Panc1 (cell line): ENCODE results near the gene DENND4B. TPM values are rescaled to one million over a fixed set of nuclear protein-coding genes. Genes with fewer than 3 reads are reported as not detected.
"Not testable (repeated sequence)": the region's sequence is repeated elsewhere in the genome, so short reads cannot be mapped to it uniquely, and the experiment has no call there.

Experiments used
- ATAC-seq: fragments of 200-7000 bp; cut with Tn5 transposase; 2 replicates; pipeline ENCODE4 v1.9.1; 2020; ENCODE audit warnings: mild to moderate bottlenecking, moderate library complexity
- BruUV-seq: library from RNA; stranded (reverse); fragments of 400-500 nt; replicated peaks from 2 replicates; lab custom pipeline; 2021; lab: Mats Ljungman, UMichigan
- CTCF ChIA-PET: fragments of 300-600 bp; sonication (Branson Sonifier 250); formaldehyde crosslinking; loops from one replicate; lab custom pipeline; 2022; ENCODE audit warnings: antibody characterized with exemption; lab: Charles Lee
- POLR2A ChIA-PET: fragments of 300-600 bp; sonication (Branson Sonifier 250); formaldehyde crosslinking; loops from one replicate; lab custom pipeline; 2022; ENCODE audit warnings: antibody characterized with exemption; lab: Charles Lee
- DNase-seq: peaks from one replicate; pipeline ENCODE4 v3.0.0-alpha.2; 2010; ENCODE audit warnings: low read depth, low spot score
- H3K27ac ChIP-seq: 2 replicates; pipeline ENCODE4 v1.5.1; 2011; ENCODE audit warnings: mild to moderate bottlenecking, low read length, inconsistent platforms
- H3K27me3 ChIP-seq: fragments of 200-500 bp; sonication (Bioruptor generic); 2 replicates; pipeline ENCODE4 v1.6.0; 2014; ENCODE audit warnings: low read length, inconsistent platforms; ENCODE audit not compliant: control insufficient read depth, insufficient read depth
- H3K36me3 ChIP-seq: fragments of 200-500 bp; sonication (Bioruptor generic); 2 replicates; pipeline ENCODE4 v1.5.1; 2014; ENCODE audit warnings: inconsistent platforms, mild to moderate bottlenecking, low read length, moderate library complexity; ENCODE audit not compliant: control insufficient read depth, insufficient read depth
- H3K4me1 ChIP-seq: 2 replicates; pipeline ENCODE4 v1.5.1; 2011; ENCODE audit warnings: inconsistent platforms, mild to moderate bottlenecking, low read length, moderate library complexity; ENCODE audit not compliant: control insufficient read depth, insufficient read depth
- H3K4me3 ChIP-seq, 2 experiments: 2 replicates each; pipeline ENCODE4 v1.5.1; 2011 to 2012; ENCODE audit warnings: low read depth in 2 of 2, low read length in 2 of 2, mild to moderate bottlenecking in 2 of 2, inconsistent platforms in 1 of 2, moderate library complexity in 1 of 2
- H3K9me3 ChIP-seq: fragments of 200-500 bp; sonication (Bioruptor generic); 2 replicates; pipeline ENCODE4 v1.5.1; 2014; ENCODE audit warnings: low read depth, mild to moderate bottlenecking, inconsistent platforms, low read length, moderate library complexity; ENCODE audit not compliant: control insufficient read depth, insufficient read depth
- POLR2AphosphoS5 ChIP-seq: IDR thresholded peaks from 2 replicates; pipeline ENCODE4 v1.6.1; 2012; ENCODE audit warnings: mild to moderate bottlenecking, low read depth, low read length, moderate library complexity
- SIN3A ChIP-seq: IDR thresholded peaks from 2 replicates; pipeline ENCODE4 v1.6.1; 2012; ENCODE audit warnings: low read depth, mild to moderate bottlenecking, low read length, moderate library complexity, borderline replicate concordance; ENCODE audit not compliant: insufficient read depth
- TCF7L2 ChIP-seq: IDR thresholded peaks from 2 replicates; pipeline ENCODE4 v1.6.1; 2011; ENCODE audit warnings: mild to moderate bottlenecking, low read depth, low read length, inconsistent platforms
- in situ Hi-C: cut with HindIII; loops from 2 replicates; pipeline ENCODE4 v1.10.0; 2016; ENCODE audit warnings: low sequenced_read_pairs, low pct_unique_long_range_greater_than_20kb
- intact Hi-C: fragments of 100-400 bp; cut with micrococcal nuclease; formaldehyde crosslinking; loops from one replicate; pipeline ENCODE4 v1.10.0; 2022; ENCODE audit not compliant: unreplicated experiment
- total RNA-seq: library from RNA; stranded (reverse); gene quantifications from one replicate; pipeline ENCODE4 v1.2.1, GENCODE V29; 2021; ENCODE audit not compliant: unreplicated experiment
- TF ChIP-seq, protein P1 (sequence below), 2 experiments: IDR thresholded peaks; 2 replicates each; pipeline ENCODE4 v1.6.1; 2011 to 2012; ENCODE audit warnings: low read depth in 2 of 2, control low read depth in 1 of 2, low read length in 1 of 2, mild to moderate bottlenecking in 1 of 2, moderate library complexity in 1 of 2; ENCODE audit not compliant: insufficient read depth in 1 of 2
- TF ChIP-seq, protein P2 (sequence below): fragments of 450-650 bp; IDR thresholded peaks from 2 replicates; pipeline ENCODE4 v1.5.1; 2017; ENCODE audit warnings: mild to moderate bottlenecking

Gene DENND4B
- total RNA-seq, 1 experiment from 2014 or later = 56.2 TPM

DNA sequence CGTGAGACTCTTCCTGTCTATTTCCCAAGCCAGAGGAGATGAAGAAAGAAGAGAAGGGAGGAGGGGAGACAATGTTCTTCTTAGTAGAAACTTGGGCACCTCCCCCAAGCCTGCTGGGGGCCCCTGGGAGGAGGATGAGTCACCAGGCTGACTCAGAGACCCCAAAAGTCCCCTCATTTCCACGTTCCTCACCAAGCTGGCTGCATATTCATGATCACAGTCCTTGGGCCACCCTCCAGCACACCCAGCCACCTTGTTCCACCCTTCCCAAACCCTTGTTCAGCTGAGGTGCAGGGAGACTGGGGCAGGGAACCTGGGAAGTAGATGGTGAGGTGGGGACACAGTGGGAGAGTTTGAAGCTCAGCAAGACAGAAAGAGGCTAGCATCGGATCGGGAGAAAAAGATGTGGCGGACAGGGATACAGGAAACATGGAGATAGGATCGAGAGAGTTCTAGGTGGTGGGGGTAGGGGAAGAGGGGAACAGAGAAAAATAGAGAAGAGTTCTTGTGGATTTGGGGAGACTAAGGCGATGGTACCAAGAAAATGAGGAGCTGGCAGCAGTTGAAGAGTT, 38.9 kb upstream of the DENND4B start:
- Histone ChIP-seq H3K27me3 (no peaks in the 10 kb centered on the region), H3K4me3 (peak overlapping the region; percentile 60 to 76), H3K4me1 (peaks cover 8% of the 10 kb centered on the region), H3K9me3 (no peaks in the 10 kb centered on the region), H3K27ac (peak overlapping the region; percentile 91), H3K36me3 (no peaks in the 10 kb centered on the region)
- ATAC-seq (no peak), DNase-seq (no peak)
- intact Hi-C loops = loop anchor here (5.0 kb wide), 1 partner anchor 308 kb away; the partner anchor contains the start of gene NPR1
- BruUV-seq = no TSS peak
- POLR2A ChIA-PET = interaction anchor here (0.8 kb wide), 1 partner anchor 18 kb away, joined by 3 read pairs; the partner anchor contains the start of gene CREB3L4
- CTCF ChIA-PET = no interaction called here
- TF ChIP-seq TCF7L2 (no peak), SIN3A (no peak), POLR2AphosphoS5 (no peak)
- TF ChIP-seq, protein P1, sequence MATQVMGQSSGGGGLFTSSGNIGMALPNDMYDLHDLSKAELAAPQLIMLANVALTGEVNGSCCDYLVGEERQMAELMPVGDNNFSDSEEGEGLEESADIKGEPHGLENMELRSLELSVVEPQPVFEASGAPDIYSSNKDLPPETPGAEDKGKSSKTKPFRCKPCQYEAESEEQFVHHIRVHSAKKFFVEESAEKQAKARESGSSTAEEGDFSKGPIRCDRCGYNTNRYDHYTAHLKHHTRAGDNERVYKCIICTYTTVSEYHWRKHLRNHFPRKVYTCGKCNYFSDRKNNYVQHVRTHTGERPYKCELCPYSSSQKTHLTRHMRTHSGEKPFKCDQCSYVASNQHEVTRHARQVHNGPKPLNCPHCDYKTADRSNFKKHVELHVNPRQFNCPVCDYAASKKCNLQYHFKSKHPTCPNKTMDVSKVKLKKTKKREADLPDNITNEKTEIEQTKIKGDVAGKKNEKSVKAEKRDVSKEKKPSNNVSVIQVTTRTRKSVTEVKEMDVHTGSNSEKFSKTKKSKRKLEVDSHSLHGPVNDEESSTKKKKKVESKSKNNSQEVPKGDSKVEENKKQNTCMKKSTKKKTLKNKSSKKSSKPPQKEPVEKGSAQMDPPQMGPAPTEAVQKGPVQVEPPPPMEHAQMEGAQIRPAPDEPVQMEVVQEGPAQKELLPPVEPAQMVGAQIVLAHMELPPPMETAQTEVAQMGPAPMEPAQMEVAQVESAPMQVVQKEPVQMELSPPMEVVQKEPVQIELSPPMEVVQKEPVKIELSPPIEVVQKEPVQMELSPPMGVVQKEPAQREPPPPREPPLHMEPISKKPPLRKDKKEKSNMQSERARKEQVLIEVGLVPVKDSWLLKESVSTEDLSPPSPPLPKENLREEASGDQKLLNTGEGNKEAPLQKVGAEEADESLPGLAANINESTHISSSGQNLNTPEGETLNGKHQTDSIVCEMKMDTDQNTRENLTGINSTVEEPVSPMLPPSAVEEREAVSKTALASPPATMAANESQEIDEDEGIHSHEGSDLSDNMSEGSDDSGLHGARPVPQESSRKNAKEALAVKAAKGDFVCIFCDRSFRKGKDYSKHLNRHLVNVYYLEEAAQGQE (IDR thresholded peaks at IDR 0.05; ENCODE audit: insufficient read depth in 1 of 2, low read depth in 2 of 2, low read length in 1 of 2) = no peak
- TF ChIP-seq, protein P2, sequence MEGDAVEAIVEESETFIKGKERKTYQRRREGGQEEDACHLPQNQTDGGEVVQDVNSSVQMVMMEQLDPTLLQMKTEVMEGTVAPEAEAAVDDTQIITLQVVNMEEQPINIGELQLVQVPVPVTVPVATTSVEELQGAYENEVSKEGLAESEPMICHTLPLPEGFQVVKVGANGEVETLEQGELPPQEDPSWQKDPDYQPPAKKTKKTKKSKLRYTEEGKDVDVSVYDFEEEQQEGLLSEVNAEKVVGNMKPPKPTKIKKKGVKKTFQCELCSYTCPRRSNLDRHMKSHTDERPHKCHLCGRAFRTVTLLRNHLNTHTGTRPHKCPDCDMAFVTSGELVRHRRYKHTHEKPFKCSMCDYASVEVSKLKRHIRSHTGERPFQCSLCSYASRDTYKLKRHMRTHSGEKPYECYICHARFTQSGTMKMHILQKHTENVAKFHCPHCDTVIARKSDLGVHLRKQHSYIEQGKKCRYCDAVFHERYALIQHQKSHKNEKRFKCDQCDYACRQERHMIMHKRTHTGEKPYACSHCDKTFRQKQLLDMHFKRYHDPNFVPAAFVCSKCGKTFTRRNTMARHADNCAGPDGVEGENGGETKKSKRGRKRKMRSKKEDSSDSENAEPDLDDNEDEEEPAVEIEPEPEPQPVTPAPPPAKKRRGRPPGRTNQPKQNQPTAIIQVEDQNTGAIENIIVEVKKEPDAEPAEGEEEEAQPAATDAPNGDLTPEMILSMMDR = no peak
- in situ Hi-C loops = no loop called here

DNA sequence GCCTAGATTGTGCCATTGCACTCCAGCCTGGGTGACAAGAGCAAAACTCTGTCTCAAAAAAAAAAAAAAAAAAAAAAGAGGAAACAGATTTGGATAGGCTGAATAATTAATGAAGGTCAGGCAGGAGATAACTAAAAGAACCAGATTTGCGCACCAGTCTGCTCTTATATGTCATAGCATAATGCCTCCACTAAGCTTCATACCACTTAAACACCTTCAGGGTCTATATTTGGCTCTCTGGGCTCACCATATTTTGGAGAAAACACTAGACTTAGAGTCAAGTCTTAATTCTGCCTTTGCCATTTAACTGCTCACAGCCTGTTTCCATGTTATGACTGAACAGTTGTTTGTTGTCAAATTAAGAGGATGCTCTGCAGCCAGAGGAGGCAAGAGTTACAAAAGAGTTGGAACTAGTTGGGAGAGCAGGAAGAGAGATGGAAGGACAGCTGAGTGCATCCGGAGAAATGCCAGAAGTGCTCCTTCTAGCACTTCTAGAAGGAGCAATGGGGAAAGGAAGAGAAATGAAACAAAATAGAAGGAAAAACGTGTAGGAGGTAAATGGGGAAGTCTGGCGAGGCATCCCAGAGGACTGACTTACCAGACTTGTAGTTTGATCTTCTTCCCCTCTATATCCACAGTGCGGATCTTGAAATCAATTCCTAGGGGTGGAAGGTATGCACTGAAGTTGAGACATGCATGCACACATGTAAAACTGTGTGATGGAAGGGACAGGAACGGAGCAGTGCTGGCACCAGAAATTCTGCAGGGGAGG, 37.8 kb upstream of the DENND4B start:
- H3K4me1 ChIP-seq = peaks cover 8% of the 10 kb centered on the region
- no peak for ATAC-seq
- in situ Hi-C loops = no loop called here
- intact Hi-C loops = no loop called here
- ChIA-PET POLR2A (interaction anchor here (0.7 kb wide), 1 partner anchor 30 kb away, joined by 19 read pairs; no protein-coding TSS in a partner anchor), CTCF (no interaction called here)
- DNase-seq = no peak
- no TSS peak for BruUV-seq
- H3K36me3 ChIP-seq = no peaks in the 10 kb centered on the region
- no peaks in the 10 kb centered on the region for H3K9me3 ChIP-seq
- no peak overlapping the region for H3K4me3 ChIP-seq
- no peak overlapping the region for H3K27ac ChIP-seq
- no peak for TF ChIP-seq SIN3A
- TF ChIP-seq, protein P2 = no peak
- TF ChIP-seq, protein P1 (IDR thresholded peaks at IDR 0.05; ENCODE audit: insufficient read depth in 1 of 2, low read depth in 2 of 2, low read length in 1 of 2) = no peak
- no peaks in the 10 kb centered on the region for H3K27me3 ChIP-seq

DNA sequence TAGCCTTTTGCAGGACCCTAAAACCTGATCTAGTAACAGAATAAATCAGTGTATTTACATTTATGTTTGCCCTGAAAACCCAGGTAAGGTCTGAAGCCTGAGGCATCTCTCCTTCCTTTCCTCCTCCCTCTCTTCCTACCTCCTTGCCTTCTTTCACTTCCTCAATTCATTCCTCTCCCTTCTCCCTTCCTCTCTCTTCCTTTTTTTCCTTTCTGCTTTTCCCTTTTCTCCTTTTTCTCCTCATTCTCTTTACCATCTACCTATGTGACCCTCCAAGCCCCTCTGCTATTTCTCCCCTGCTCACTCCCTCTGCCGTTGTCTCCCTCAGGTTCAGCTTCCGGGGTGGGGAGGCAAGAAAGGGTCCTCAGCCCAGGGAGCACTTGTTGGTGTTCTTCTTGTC, 35.2 kb upstream of the DENND4B start:
- POLR2A ChIA-PET, DNase-seq, H3K27me3 ChIP-seq, CTCF ChIA-PET, in situ Hi-C loops, H3K9me3 ChIP-seq, H3K4me3 ChIP-seq, intact Hi-C loops, ATAC-seq, H3K36me3 ChIP-seq, H3K27ac ChIP-seq: not testable (repeated sequence)
- peaks cover 16% of the 10 kb centered on the region for H3K4me1 ChIP-seq
- BruUV-seq = TSS peak; percentile 99
